Measurements from ENCODE around the gene DGKA. TPM values are rescaled to one million over a fixed set of nuclear protein-coding genes. Genes with fewer than 3 reads are reported as not detected.
"Not testable (repeated sequence)": the region's sequence is repeated elsewhere in the genome, so short reads cannot be mapped to it uniquely, and the experiment has no call there.

Gene DGKA
- total and polyA plus RNA-seq, 7 experiments from 2014 or later: 259 to 1,507 (median 895) TPM

- intact Hi-C loops (cut with micrococcal nuclease): no loop called here
- DNase-seq: no peak
- H3K4me1 ChIP-seq (ENCODE audit: control insufficient read depth in 2 of 2, insufficient read depth in 2 of 2, low read length in 2 of 2): no peaks in the 10 kb centered on the region
- POLR2A ChIA-PET: no interaction called here
- H3K27ac ChIP-seq (ENCODE audit: low read depth, low read length): no peak overlapping the region
- H3K4me3 ChIP-seq (ENCODE audit: low read length): no peak overlapping the region
- peaks cover 0 to 20% (median 0%) of the 10 kb centered on the region in 3 experiments for H3K36me3 ChIP-seq (ENCODE audit: control insufficient read depth in 2 of 3, insufficient read depth in 3 of 3, low read length in 3 of 3)
- no peaks in the 10 kb centered on the region for H3K27me3 ChIP-seq (ENCODE audit: control insufficient read depth in 2 of 2, insufficient read depth in 2 of 2, low read length in 2 of 2)
- H3K4me1 Mint-ChIP-seq: peaks cover 3 to 23% (median 17%) of the 10 kb centered on the region in 7 donors
- H3K9me3 ChIP-seq (ENCODE audit: control insufficient read depth in 2 of 3, low read length in 3 of 3): no peaks in the 10 kb centered on the region
- ATAC-seq: no peak
- CTCF ChIA-PET: no interaction called here
- no peaks in the 10 kb centered on the region for H3K27me3 Mint-ChIP-seq
- no peak overlapping the region for H3K27ac Mint-ChIP-seq
- H3K36me3 Mint-ChIP-seq: peaks cover 0 to 13% (median 4%) of the 10 kb centered on the region in 5 donors
- no peaks in the 10 kb centered on the region for H3K9me3 Mint-ChIP-seq
- no peak overlapping the region for H3K4me3 Mint-ChIP-seq
Measured at GRCh38 chr12:55906056-55906455, 24.9 kb upstream of the DGKA start.

DNA sequence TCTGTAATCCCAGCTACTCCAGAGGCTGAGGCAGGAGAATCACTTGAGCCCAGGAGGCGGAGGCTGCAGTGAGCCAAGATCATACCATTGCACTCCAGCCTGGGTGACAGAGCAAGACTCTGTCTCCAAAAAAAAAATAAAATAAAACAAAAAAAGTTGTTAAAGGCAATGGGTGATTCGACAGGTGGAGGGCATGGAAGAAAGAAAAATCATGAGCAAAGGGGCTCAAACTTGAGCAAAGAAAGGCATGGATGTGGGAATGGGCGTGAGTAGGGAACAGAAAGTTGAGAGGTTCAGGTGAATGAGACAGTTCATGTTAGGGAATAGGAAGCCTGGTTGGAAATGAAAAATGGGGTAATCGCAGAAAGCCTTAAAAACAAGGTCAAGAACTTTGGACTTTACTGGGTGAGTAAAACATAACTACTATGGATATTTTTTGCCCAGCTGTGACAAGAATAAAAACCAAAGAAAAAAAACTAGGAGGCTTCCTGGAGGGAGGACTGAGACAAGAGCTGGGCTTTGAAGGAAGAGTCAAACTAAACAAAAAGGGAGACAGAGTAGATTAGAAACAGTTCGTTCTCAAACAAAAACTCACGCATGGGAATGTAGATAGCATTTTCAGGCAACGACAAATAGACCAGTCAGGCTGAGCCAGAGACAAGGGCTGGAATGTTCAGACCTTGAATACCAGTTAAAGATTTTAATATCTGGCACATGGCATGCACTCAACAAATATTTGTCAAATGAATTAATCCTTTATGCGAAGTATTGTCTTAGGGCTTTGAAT is 22.0 kb upstream of the DGKA start:
- Mint-ChIP-seq H3K27me3 (no peaks in the 10 kb centered on the region), H3K9me3 (no peaks in the 10 kb centered on the region), H3K4me1 (peaks cover 0 to 30% (median 24%) of the 10 kb centered on the region in 7 donors), H3K36me3 (peaks cover 3 to 12% (median 8%) of the 10 kb centered on the region in 5 donors), H3K27ac (peak overlapping the region; percentile 5 to 84 (median 70)), H3K4me3 (no peak overlapping the region)
- no peaks in the 10 kb centered on the region for H3K36me3 ChIP-seq (ENCODE audit: control insufficient read depth in 2 of 3, insufficient read depth in 3 of 3, low read length in 3 of 3)
- no peak overlapping the region for H3K27ac ChIP-seq (ENCODE audit: low read depth, low read length)
- POLR2A ChIA-PET: interaction anchor here (0.7 to 1.2 kb wide), 2 partner anchors 17 to 27 kb away, joined by 3 to 5 read pairs; no protein-coding TSS in a partner anchor
- H3K27me3 ChIP-seq (ENCODE audit: control insufficient read depth in 2 of 2, insufficient read depth in 2 of 2, low read length in 2 of 2): no peaks in the 10 kb centered on the region
- no peak for ATAC-seq
- CTCF ChIA-PET: no interaction called here
- intact Hi-C loops (cut with micrococcal nuclease): no loop called here
- DNase-seq: no peak
- no peak overlapping the region for H3K4me3 ChIP-seq (ENCODE audit: low read length)
- no peaks in the 10 kb centered on the region for H3K9me3 ChIP-seq (ENCODE audit: control insufficient read depth in 2 of 3, low read length in 3 of 3)
- peaks cover 0 to 1% of the 10 kb centered on the region in 2 donors for H3K4me1 ChIP-seq (ENCODE audit: control insufficient read depth in 2 of 2, insufficient read depth in 2 of 2, low read length in 2 of 2)

GRCh38 chr12:55909513-55909884 is 21.5 kb upstream of the DGKA start:
- ATAC-seq (no peak), DNase-seq (no peak)
- peaks cover 5 to 17% (median 12%) of the 10 kb centered on the region in 5 donors for H3K36me3 Mint-ChIP-seq
- Histone ChIP-seq H3K36me3 (ENCODE audit: control insufficient read depth in 2 of 3, insufficient read depth in 3 of 3, low read length in 3 of 3) (no peaks in the 10 kb centered on the region), H3K9me3 (ENCODE audit: control insufficient read depth in 2 of 3, low read length in 3 of 3) (no peaks in the 10 kb centered on the region), H3K4me1 (ENCODE audit: control insufficient read depth in 2 of 2, insufficient read depth in 2 of 2, low read length in 2 of 2) (peaks cover 0 to 7% of the 10 kb centered on the region in 2 donors), H3K27me3 (ENCODE audit: control insufficient read depth in 2 of 2, insufficient read depth in 2 of 2, low read length in 2 of 2) (no peaks in the 10 kb centered on the region), H3K27ac (ENCODE audit: low read depth, low read length) (no peak overlapping the region), H3K4me3 (ENCODE audit: low read length) (no peak overlapping the region)
- intact Hi-C loops (cut with micrococcal nuclease): no loop called here
- no peak overlapping the region for H3K4me3 Mint-ChIP-seq
- no peaks in the 10 kb centered on the region for H3K27me3 Mint-ChIP-seq
- ChIA-PET POLR2A (no interaction called here), CTCF (no interaction called here)
- H3K9me3 Mint-ChIP-seq: no peaks in the 10 kb centered on the region
- peaks cover 2 to 35% (median 30%) of the 10 kb centered on the region in 7 donors for H3K4me1 Mint-ChIP-seq
- peak overlapping the region in 7 of 9 donors; percentile 7 to 75 (median 70) for H3K27ac Mint-ChIP-seq

DNA sequence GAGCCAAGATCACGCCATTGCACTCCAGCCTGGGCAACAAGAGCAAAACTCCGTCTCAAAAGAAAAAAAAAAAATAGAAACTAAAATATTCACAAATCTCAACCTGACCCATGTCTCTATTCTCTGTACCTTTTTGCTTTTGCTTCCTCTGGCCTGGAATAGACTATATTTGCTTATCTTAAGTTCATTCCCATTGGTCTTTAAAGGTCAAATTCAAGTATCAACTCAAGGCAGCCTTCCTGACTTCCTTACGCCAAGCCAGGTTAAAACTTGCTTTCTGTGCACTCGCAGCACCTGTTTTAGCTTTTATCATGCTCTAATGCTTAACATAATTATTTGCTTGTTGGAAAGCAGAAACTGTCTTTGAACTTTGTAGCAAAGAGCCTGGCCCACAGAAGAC is 18.1 kb upstream of the DGKA start:
- H3K4me1 Mint-ChIP-seq: peaks cover 21 to 59% (median 51%) of the 10 kb centered on the region in 7 donors
- Histone ChIP-seq H3K36me3 (ENCODE audit: control insufficient read depth in 2 of 3, insufficient read depth in 3 of 3, low read length in 3 of 3) (no peaks in the 10 kb centered on the region), H3K27me3 (ENCODE audit: control insufficient read depth in 2 of 2, insufficient read depth in 2 of 2, low read length in 2 of 2) (no peaks in the 10 kb centered on the region), H3K27ac (ENCODE audit: low read depth, low read length) (no peak overlapping the region), H3K9me3 (ENCODE audit: control insufficient read depth in 2 of 3, low read length in 3 of 3) (no peaks in the 10 kb centered on the region), H3K4me1 (ENCODE audit: control insufficient read depth in 2 of 2, insufficient read depth in 2 of 2, low read length in 2 of 2) (peaks cover 0 to 21% of the 10 kb centered on the region in 2 donors), H3K4me3 (ENCODE audit: low read length) (no peak overlapping the region)
- peaks cover 7 to 25% (median 20%) of the 10 kb centered on the region in 5 donors for H3K36me3 Mint-ChIP-seq
- H3K27ac Mint-ChIP-seq: peak overlapping the region in 6 of 9 donors; percentile 10 to 87 (median 78)
- ATAC-seq: no peak
- ChIA-PET CTCF (interaction anchor here (0.8 kb wide), 1 partner anchor 9 kb away, joined by 8 read pairs; no protein-coding TSS in a partner anchor), POLR2A (interaction anchor here (1.5 to 3.0 kb wide), 3 partner anchors 17 to 22 kb away, joined by 5 to 21 read pairs (median 11); partner anchors contain the start of gene DGKA)
- no peaks in the 10 kb centered on the region for H3K9me3 Mint-ChIP-seq
- peak overlapping the region in 1 of 10 donors; percentile 65 for H3K4me3 Mint-ChIP-seq
- H3K27me3 Mint-ChIP-seq: no peaks in the 10 kb centered on the region
- intact Hi-C loops (cut with micrococcal nuclease): no loop called here
- no peak for DNase-seq

DNA sequence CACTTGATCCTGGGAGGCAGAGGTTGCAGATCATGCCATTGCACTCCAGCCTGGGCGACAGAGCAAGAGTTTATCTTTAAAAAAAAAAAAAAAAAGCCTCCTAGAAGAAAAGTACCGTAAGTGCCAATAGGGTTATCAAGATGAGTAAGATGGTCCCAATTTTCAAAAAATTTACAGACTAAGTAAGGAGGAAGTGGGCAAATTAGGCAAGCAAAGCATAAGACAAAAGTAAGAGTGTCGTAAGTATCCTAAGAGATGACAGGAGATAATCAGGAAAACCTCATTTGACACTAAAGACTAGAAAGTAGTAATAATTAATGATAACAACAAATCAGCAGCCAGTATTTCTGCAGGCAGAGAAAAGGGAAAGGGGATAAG is 15.5 kb upstream of the DGKA start:
- POLR2A ChIA-PET: interaction anchor here (0.6 to 4.7 kb wide), 8 partner anchors 11 to 125 kb away, joined by 3 to 40 read pairs (median 5); partner anchors contain the start of genes DNAJC14 and PYM1
- CTCF ChIA-PET: interaction anchor here (0.8 to 1.0 kb wide), 2 partner anchors 13 to 14 kb away, joined by 3 to 4 read pairs; no protein-coding TSS in a partner anchor
- H3K27ac Mint-ChIP-seq: peak overlapping the region in 7 of 9 donors; percentile 8 to 87 (median 24)
- no peaks in the 10 kb centered on the region for H3K27me3 ChIP-seq (ENCODE audit: control insufficient read depth in 2 of 2, insufficient read depth in 2 of 2, low read length in 2 of 2)
- no peaks in the 10 kb centered on the region for H3K9me3 Mint-ChIP-seq
- peaks cover 0 to 21% of the 10 kb centered on the region in 2 donors for H3K4me1 ChIP-seq (ENCODE audit: control insufficient read depth in 2 of 2, insufficient read depth in 2 of 2, low read length in 2 of 2)
- H3K9me3 ChIP-seq (ENCODE audit: control insufficient read depth in 2 of 3, low read length in 3 of 3): no peaks in the 10 kb centered on the region
- peak overlapping the region in 5 of 10 donors; percentile 0 to 65 (median 39) for H3K4me3 Mint-ChIP-seq
- H3K4me3 ChIP-seq (ENCODE audit: low read length): no peak overlapping the region
- H3K27ac ChIP-seq (ENCODE audit: low read depth, low read length): peak overlapping the region; percentile 24
- no peaks in the 10 kb centered on the region for H3K27me3 Mint-ChIP-seq
- peaks cover 21 to 50% (median 41%) of the 10 kb centered on the region in 7 donors for H3K4me1 Mint-ChIP-seq
- DNase-seq (no peak), ATAC-seq (no peak)
- no peaks in the 10 kb centered on the region for H3K36me3 ChIP-seq (ENCODE audit: control insufficient read depth in 2 of 3, insufficient read depth in 3 of 3, low read length in 3 of 3)
- peaks cover 7 to 25% (median 20%) of the 10 kb centered on the region in 5 donors for H3K36me3 Mint-ChIP-seq
- intact Hi-C loops (cut with micrococcal nuclease): loop anchor here in 1 of 2 donors (1.0 kb wide), 1 partner anchor 11 kb away; no protein-coding TSS in a partner anchor

DNA sequence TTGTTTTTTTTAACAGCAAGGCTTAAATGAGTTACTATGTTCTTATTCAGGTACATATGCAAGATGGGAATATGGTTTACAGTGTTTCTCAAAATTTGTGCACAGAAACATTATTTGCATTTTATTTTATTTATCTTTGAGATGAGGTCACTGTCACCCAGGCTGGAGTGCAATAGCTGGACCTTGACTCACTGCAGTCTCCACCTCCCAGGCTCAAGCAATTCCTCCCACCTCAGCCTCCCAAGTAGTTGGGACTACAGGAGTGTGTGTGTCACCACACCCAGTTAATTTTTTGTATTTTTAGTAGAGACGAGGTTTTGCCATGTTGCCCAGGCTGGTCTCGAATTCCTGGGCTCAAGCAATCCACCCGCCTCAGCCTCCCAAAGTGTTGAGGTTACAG is 11.9 kb upstream of the DGKA start:
- H3K4me3 ChIP-seq (ENCODE audit: low read length); H3K4me3 Mint-ChIP-seq; ATAC-seq; H3K9me3 ChIP-seq (ENCODE audit: control insufficient read depth in 2 of 3, low read length in 3 of 3); H3K9me3 Mint-ChIP-seq; CTCF ChIA-PET; H3K27me3 ChIP-seq (ENCODE audit: control insufficient read depth in 2 of 2, insufficient read depth in 2 of 2, low read length in 2 of 2); H3K36me3 ChIP-seq (ENCODE audit: control insufficient read depth in 2 of 3, insufficient read depth in 3 of 3, low read length in 3 of 3); H3K27me3 Mint-ChIP-seq; DNase-seq; H3K27ac ChIP-seq (ENCODE audit: low read depth, low read length); intact Hi-C loops (cut with micrococcal nuclease): not testable (repeated sequence)
- POLR2A ChIA-PET: interaction anchor here (1.0 to 1.4 kb wide), 2 partner anchors 14 to 27 kb away, joined by 4 read pairs; no protein-coding TSS in a partner anchor
- H3K4me1 ChIP-seq (ENCODE audit: control insufficient read depth in 2 of 2, insufficient read depth in 2 of 2, low read length in 2 of 2): peaks cover 0 to 31% of the 10 kb centered on the region in 2 donors
- Mint-ChIP-seq H3K36me3 (peaks cover 4 to 27% (median 12%) of the 10 kb centered on the region in 5 donors), H3K4me1 (peaks cover 32 to 63% (median 48%) of the 10 kb centered on the region in 7 donors), H3K27ac (peak overlapping the region in 2 of 9 donors; percentile 4 to 40)
